Measurements from ENCODE around the gene PPM1B.

- TF ChIP-seq POLR2A (IDR thresholded peaks at IDR 0.05; ENCODE audit: low read length) = no peak
- no peak for TF ChIP-seq GATA1 (IDR thresholded peaks at IDR 0.05; ENCODE audit: low read depth, low read length)
Measured at GRCh38 chr2:44200011-44200410, 31.3 kb downstream of the PPM1B start.
